ENCODE measurements around the gene CACNA2D2.

The CACNA2D2 gene

DNA sequence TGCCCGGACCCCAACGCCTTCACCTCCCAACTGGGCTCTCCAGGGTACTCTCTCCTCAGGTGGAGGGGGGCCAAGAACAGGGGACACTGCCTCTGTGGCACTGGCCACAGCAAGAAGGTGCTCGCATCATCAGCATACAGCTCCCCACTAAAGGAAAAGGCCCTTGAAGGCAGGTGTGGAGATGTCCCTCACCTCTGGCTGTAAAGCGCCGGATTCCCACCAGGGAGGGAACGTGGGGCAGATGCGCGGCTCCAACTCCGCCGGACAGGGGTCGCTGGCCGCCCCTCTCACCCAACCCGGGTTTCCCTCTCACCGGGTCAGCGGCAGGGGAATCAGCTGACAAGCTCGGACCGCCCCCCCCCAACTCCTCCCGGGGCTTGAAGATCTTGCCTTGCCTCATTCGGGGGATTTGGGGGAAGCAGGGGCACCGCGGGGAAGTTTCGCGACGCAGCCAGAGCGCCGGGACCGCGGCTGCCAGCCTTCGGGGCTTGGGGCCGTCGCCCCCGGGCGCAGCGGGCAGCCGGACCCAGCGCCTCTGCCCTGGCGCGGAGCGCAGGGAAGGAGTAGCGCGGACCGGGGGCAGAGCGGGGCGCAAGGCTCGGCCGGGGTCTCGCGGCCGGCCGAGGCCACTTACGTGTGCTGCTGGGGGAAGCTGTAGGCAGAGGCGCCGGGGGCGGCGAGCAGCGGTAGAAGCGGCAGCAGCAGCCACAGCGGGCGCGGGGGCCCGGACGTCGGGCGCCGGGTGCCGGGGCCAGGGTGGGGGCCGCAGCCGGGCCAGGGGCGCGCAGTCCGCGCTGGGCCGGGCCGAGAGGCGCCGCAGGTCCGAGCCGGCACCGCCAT is 630 bp downstream of the CACNA2D2 start:
- no peak for DNase-seq (ENCODE audit: low read depth in 1 of 2, low spot score in 1 of 2)

DNA sequence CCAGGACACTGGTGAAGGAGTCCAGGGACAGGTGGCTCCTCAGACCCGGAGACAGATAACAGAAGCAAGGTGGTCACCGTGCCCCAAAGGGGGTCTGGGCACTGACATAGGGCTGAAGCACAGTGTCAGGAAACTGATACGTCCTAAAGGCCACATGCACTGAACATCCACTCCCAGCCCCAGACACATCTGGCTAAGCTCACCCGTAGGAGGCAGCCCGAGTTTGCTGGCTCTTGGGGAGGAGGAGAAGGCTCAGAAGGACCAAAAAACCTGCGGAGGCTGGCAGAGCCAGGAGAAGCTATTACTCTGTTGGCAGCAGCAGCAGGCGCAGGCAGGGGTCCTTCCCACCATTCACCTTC is 1.2 kb downstream of the CACNA2D2 start:
- DNase-seq (ENCODE audit: low read depth in 1 of 2, low spot score in 1 of 2) = no peak

DNA sequence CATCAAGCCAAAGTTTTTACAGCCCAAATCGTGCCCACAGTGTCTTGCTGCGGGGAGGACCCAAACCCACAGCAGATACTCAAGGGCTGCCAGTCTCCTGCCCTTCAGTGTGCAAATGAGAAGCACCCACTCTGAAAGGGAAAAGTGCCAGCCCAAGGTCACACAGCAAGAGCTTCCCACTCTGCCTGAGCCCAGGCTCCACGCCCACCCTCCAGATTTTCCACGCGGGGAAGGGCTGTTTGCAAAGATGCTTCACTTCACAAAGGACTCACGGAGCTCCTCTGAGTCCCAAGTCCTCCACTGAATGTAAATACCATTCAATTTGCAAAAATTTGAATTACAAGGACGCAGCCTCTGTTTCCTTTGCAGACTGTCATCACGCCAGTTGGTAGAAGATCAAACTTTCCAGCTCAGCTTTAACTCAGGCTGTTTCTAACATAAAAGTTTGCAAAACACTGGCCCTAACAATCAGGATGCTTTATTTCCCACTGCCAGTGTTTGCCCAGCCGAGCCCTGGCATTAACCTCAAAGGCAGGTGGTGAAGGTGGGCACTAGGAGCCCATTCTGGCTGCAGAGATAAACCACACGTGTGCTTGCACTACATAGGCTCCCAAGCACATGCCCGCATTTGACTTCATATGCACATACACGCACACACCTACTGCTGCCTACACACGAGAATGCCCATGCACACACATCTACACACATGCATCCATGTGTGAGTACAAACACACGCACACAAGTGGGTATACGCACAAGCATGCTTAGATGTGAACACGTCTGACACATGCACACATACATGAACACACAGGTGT is 7.6 kb downstream of the CACNA2D2 start:
- no peak for DNase-seq (ENCODE audit: low read depth in 1 of 2, low spot score in 1 of 2)

DNA sequence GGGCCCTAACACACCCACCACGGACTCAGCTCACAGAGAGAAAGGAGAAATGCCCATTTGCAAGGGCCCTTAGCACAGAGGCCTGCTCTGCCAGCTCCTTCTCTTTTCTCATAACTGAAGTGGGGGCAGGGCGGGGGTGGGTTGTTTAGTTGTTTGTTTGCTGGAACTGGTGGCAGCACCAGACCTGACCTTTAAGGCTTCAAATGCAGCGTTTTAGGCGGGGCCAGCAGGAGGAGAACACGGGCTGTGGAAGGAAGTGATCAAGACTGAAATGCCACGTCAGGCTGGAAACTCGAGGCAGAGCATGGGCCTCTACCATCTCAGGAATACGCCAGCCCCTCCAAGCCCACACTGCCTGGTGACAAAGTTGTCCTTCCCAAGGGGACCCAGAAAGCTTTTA is 9.3 kb downstream of the CACNA2D2 start:
- no peak for DNase-seq (ENCODE audit: low read depth in 1 of 2, low spot score in 1 of 2)

DNA sequence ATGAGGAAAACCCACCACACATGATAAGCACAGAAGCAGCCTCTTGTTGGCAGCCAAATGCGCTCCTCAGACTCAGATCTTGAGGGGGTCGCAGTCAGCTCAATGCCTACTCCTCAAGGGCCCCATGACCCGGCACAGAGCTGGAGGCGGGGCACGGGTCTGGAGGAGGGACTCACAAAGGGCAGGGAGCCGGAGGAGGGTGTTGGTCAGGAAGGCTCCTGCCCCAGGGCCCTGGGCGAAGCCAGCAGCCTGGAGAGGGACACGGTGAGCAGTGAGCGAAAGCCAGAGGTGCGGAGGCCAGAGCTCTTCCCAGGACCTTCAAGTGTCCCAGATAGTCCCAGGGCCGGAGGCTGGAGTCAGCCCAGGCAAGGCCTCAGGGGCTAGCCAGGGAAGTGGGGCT is 9.8 kb downstream of the CACNA2D2 start:
- no peak for DNase-seq (ENCODE audit: low read depth in 1 of 2, low spot score in 1 of 2)

DNA sequence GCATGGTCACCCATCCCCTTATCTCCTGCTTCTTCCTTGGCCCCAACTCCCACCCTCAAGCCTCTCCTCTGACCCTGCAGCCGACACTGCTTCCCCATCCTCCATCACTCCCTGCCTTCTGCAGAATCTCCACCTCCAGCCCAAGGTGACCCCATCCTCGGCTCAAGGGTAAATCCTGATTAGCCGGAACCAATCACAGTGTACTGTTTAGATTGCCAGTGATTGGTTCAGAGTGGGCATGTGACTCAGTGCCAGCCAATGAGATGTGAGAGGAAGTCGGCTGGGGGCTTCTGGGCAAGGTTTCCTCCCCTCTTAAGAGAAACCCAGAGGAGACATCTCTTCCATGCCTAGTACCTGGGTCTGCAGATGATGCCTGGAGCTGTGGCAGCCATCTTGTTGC is 10.3 kb downstream of the CACNA2D2 start:
- no peak for DNase-seq (ENCODE audit: low read depth in 1 of 2, low spot score in 1 of 2)

DNA sequence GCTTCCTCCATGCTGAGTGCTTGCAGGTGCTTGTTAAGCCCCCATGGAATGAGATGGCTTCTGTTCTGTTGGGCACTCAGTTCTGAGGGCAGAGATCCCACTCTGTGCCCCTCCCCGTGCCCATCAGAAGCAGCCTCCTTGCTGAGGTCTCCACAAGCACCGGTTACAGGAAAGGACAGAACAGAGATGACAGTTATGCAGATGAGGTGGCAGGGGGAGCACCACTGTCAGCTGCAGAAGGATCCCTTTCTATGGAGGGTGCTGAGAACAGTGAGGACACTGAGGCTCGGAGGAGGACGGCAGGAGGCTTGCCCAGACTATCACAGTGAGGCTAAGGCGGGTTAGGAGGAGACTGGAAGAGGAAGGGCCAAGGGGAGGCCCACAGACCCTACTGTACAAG is 12.4 kb downstream of the CACNA2D2 start:
- DNase-seq (ENCODE audit: low read depth in 1 of 2, low spot score in 1 of 2) = no peak

DNA sequence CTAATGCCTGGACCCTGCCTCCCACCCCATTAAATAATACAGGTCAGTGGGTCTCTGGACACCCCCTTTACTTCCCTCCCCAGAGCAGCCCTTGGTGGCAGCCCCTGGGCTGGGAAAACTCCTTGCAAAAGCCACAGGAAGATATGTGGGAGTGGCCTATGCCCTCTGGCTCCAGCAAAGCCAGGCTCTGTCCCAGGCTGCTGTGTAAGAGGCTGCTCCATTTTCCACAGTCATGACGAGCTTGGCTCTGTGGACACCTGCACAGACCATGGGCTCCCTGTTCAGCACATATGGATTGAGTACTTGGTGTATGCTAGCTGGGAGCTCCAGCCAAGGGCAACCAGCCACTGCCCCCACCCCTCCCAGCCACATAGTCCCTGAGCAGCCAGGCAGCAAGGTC is 13.0 kb downstream of the CACNA2D2 start:
- no peak for DNase-seq (ENCODE audit: low read depth in 1 of 2, low spot score in 1 of 2)

DNA sequence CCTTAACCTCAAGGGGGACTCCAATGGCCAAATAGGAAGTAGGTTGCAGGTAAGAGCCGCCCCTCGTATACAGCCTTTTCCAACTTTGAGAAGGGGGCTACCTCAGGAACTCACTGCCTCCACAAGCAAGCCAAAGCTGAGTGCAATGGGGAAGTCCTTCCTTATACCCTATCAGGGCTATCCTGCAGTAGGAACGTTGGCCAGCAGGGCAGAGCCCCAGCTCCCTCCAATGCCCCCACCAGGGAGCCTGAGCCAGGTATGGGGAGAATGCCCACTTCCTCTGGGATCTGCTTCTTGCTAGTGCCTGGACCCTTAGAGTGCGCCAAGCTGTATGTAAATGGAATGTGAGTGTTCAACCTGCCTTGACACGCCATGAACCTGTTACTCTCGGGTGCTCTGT is 16.3 kb downstream of the CACNA2D2 start:
- DNase-seq (ENCODE audit: low read depth in 1 of 2, low spot score in 1 of 2) = no peak

DNA sequence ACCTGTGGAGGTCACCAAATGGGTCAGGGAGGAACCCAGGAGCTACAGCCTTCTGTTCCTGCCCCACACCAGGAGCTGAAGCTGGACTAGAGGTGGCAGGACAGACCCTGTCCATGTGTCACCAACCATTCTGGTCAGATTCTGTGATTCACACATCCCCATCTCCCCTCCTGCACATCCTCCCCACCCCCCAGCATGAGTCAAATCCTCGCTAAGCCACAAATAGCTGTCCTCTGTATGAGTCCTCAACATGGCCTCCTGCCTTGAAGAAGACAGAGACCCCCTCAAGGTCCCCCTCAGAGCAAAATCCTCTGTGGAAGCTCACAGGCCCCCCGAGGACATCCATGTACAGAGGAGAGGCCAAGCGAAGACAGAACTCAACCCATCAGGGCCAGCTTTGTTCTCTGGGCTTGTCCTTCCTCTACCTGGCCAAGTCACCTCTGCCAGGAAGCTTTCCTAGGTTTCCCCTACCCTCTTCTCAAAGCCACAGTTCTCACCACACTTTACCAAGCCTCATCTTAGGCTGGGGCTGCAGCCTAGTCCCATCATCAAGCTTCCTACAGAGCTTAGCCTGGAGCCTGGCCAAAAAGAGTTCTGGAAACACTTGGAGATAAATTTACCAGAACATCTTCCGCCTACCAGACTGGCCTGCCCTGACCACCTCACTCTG is 17.1 kb downstream of the CACNA2D2 start:
- no peak for DNase-seq (ENCODE audit: low read depth in 1 of 2, low spot score in 1 of 2)

DNA sequence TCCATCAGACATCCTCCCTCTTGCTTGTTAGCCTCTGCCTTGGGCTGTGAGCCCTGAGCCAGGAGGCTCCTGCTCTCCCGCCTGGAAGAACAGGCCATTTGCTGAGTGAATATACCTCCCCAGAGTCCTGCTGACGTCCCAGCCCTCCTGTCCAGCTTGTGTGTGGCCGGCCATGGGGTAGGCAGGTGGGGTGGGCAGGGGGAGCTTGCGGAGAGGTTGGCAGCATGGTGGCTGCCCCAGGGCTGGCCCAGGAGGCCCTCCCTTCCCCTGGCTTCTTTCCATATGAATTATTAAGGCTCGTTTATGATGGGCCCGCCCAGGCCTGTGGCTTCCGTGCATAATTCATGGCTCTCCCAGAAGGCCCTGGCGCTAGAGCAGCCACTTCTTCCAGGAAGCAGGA is 18.7 kb downstream of the CACNA2D2 start:
- no peak for DNase-seq (ENCODE audit: low read depth in 1 of 2, low spot score in 1 of 2)

DNA sequence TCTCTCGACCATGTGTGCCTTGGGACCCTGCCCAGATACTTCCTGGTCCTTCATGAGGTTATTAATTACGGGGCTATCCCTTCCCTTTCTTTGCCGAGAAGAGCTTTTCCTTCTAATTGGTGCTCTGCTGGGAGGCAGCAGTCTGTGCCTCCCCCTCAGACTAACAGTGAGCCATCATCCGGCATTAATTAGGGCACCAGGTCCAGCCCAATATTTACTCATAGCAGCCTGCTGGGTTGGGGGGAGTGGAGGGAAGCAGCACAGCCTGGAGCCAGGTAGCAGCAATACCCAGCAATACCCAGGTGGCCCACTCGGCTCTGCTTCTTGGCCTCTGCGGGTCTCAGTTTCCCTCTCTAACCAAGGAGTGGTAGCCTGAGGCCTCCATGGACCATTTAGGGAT is 20.1 kb downstream of the CACNA2D2 start:
- DNase-seq (ENCODE audit: low read depth in 1 of 2, low spot score in 1 of 2) = no peak

DNA sequence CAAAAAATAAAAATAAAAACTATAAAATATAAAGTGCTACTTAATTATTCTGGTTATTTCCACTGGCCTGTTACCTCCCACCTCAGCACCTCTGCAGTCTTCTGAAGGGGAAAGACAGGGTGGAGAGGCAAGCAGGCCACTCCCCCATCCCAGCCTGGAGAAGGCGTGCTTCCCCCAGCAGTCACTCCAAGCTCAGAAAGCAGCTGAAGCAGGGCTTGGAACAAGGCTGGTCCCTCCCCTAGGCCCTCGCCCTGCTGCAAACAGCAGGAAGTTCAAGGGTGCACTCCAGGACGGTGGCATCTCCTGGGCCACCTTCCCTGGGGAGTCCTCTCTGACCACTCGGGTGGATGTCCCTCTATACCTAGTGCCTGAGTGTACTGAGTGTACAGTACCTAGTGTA is 21.4 kb downstream of the CACNA2D2 start:
- no peak for DNase-seq (ENCODE audit: low read depth in 1 of 2, low spot score in 1 of 2)

DNA sequence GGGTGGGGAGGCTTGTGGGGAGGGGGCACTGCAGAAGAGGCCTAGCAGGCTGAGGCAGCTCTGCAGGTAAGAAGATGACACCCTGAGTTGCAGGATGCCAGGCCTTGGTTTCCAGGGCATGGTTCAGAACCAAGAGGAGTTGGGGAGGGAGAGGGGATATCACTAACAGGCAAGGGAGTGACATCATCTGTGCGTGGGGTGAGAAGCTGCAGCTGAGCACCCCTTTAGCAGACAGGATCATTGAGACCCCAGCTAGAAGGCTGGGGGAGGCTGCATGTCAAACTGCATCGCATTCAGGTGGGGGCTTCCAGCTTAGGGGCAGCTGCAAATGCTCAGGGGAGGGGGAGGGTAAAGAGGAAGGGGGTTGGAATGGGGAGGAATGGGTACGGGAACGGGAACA is 23.0 kb downstream of the CACNA2D2 start:
- DNase-seq (ENCODE audit: low read depth in 1 of 2, low spot score in 1 of 2) = no peak

DNA sequence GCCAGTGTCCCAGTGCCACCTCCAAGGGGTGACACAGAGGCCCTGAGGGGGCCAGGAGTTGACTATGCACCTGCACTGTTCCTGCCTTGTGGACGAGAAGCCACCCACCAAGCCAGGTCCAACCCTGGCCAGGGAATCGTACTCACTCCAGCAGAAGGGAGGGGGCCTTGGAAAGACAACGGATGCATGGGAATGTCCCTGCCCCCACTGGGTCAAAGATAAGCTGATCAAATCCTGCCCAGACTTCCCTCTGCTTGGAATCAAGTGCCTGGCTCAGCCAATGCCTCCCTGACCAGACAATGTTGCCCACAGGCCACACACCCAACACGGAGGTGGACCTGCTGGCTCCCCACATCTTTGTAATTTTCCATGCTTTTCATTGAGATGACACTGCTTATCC is 23.9 kb downstream of the CACNA2D2 start:
- DNase-seq (ENCODE audit: low read depth in 1 of 2, low spot score in 1 of 2) = no peak

DNA sequence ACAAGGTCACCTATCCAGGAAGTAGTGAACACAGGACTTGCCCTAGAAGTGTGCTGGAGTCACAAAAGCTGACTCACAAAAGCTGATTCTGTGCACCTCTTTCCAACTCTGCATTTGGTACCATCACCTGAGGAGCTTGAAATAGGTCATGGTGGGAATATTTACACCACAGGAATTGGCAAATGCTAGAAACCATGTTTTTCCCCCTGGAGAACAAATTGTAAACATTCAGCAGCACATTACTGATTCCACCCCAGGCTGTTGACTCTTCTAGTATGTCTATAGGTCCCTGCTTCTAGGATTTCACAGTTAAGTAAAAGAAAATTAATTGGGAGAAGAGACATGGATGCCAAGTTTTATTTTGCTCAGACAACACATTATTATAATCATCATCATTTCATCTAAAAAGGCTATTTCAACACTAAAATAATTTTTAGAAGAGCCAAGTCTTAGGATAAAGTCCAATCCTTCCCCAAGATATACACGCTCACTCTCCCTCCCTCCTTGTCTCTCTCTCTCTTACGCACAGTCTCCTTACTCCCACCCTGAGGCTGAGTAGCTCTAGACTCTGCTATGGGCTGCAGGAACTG is 24.7 kb downstream of the CACNA2D2 start:
- DNase-seq (ENCODE audit: low read depth in 1 of 2, low spot score in 1 of 2) = no peak

DNA sequence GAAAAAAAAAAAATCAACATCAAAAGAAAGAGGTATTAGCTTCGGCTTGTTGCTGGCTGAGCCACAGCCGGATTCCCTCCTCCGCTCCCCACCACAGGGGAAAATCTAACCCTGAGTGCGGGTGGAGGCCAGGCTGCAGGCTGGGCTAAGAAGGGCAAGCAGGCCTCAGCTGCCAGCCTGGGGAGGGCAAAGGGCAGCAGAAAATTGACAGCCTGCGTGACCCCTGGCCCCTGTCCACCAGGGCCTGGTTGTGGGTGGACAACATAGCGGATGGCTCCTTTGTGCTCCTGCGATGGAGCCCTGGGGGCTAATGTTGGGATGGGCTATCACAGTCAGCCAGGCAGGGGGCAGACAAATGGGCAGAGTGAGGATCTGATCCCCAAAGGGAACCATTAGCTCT is 25.4 kb downstream of the CACNA2D2 start:
- no peak for DNase-seq (ENCODE audit: low read depth in 1 of 2, low spot score in 1 of 2)

DNA sequence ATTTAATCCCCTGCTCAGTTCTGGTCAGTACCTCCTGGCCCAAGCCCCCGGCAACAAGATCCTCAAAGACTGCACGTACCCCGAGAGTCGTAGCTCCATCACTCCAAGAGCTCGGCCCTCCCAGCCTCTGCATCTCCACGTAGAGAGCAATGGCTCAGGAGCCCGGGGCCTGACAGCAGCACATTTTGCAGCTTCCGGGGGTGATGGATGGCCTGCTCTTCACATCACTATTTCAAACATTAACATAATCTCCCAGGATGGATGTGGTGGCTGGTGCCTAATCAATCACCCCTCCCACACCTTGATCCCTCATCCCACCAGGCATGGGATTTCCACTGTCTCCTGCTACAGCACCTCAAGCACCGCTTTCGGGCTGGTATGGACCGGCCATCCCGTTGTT is 28.1 kb downstream of the CACNA2D2 start:
- DNase-seq (ENCODE audit: low read depth in 1 of 2, low spot score in 1 of 2) = no peak

DNA sequence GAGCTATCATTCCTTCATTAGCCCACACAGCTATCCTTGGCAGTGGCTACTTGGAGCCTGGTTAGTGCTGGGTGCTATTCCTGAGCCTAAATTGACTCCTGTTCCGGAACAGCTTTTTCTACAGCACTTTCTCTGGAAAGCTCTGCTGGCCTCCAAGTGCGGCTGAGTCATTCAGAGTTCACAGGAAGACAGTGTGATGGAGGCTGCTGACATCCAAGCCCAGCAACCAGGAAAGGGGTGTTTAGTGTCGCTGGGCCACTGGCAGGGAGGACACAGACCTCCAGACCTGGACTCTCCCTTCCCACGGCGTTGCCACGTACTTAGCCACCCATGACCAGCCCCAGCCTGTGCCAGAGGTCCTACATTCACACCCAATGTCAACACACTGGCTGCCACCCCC is 28.7 kb downstream of the CACNA2D2 start:
- DNase-seq (ENCODE audit: low read depth in 1 of 2, low spot score in 1 of 2) = no peak

DNA sequence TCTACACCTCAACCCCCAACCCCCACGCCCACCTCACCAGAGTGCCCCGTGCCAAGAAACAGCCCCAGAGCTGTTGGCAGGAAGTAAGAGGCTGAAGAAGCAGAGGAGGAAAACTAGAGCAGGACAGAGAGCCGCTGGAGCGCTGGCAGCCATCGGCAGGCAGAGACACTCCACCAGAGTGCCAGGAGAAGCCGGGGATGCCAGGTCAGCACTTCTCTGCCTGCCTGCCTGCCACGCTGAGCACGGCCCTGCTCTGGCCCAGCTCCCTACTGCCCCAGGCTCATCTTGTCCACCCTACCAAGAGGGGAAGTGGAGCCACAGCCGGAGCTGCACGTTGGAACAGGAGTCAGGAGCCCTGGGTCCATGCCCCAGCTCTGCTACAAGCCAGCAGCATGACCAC is 29.7 kb downstream of the CACNA2D2 start:
- DNase-seq (ENCODE audit: low read depth in 1 of 2, low spot score in 1 of 2) = no peak

DNA sequence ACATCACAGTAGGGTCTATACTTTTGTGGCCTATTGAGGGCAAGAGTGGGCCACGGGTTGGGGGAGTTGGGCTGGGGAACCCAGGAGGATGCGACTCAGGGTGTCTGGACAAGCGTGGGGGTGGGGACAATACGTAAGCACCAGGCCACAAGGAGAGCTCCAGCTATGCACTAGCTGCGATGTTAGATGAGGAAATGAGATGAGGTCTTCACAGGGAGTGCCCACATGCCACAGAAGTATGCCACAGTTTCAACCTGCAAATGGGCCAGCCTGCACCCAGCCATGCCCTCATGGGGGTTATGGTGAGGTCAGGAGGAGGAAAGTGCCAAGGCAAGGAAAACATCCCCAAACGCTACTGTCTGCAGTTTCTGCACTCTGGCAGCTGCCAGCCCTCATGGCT is 30.5 kb downstream of the CACNA2D2 start:
- no peak for DNase-seq (ENCODE audit: low read depth in 1 of 2, low spot score in 1 of 2)

DNA sequence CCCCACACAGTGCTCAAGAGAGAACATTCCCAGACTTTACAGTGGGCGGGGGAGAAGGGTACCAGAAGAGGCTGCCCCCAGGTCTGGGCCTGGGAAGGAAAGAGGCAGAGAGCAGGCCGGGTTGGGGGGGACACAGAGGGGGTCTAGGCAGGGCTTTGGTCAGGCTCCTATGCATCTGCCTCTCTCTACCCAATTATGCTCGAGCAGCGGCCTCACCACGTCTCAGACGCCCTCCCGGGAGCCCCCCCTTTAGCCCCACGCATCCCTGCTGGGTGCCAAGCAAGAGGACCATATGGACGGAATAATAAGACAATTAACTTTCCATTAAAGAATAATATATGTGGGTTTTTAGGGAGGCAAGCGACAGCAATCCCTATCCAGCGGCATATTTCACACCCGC is 32.8 kb downstream of the CACNA2D2 start:
- DNase-seq (ENCODE audit: low read depth in 1 of 2, low spot score in 1 of 2) = no peak

All from activated T-helper 1 cell treated with anti-CD3 and anti-CD28 coated beads, Interleukin-2, amount 50 U/mL, for 16 hours (primary cell).